Gastroesophageal sphincter (tissue), 3 donors: Measurements from ENCODE around the gene FAM168B.

Source experiments
- EP300 ChIP-seq: sonication (generic); formaldehyde crosslinking; IDR thresholded peaks from one replicate; pipeline ENCODE4 v1.6.1; 2017; ENCODE audit warnings: antibody characterized with exemption, mild to moderate bottlenecking
- POLR2A ChIP-seq, 2 donors: fragments of 450-650 bp; IDR thresholded peaks; one replicate each; pipeline ENCODE4 v1.6.1; 2017; ENCODE audit warnings: antibody characterized with exemption in 2 of 2, mild to moderate bottlenecking in 2 of 2, moderate library complexity in 1 of 2
- POLR2AphosphoS5 ChIP-seq: sonication (generic); formaldehyde crosslinking; IDR thresholded peaks from one replicate; pipeline ENCODE4 v1.6.1; 2017; ENCODE audit warnings: antibody characterized with exemption
- TF ChIP-seq, protein P1 (sequence below), 4 experiments: fragments of 200-600 bp in 2 of 4; fragments of 450-650 bp in 2 of 4; sonication (generic) in 1 of 4; IDR thresholded peaks; one replicate each; pipeline ENCODE4 v1.5.1; 2017 to 2019; ENCODE audit warnings: antibody characterized with exemption in 4 of 4, mild to moderate bottlenecking in 2 of 4, moderate library complexity in 2 of 4

DNA sequence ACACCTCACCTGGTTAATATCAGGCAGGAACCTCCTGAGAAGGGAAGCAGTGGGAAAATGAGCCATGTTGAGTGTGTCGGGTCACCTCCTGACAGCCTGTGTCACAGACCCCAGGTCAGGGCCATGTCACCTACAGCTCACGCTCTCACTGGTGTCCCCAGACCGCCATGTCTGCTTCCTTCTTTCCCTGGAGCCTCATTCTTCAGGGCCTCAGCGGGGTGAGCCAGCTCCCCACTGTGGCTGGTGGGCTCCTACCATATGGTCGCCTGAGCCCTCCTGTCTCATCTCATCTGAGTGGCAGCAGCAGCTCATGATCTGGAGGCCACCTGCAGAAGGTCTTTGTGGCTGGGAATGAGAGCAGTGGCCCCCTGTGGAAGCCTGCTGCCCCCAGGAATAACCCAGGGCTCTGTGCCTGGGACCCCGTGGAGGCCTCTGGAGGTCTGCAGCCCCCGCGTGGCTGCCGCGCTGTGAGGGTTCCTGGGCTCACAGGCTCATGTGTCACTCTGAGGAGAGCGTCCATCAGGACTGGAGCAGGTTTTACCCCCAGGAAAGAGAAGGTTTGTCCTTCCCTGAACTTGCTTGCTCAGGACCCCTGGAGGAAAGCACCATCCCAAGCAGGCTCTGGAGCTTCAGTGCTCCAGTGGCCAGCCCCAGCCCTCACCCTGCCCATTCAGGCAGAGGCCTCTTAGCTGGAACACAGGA, 56.4 kb downstream of the FAM168B start:
- TF ChIP-seq, protein P1, sequence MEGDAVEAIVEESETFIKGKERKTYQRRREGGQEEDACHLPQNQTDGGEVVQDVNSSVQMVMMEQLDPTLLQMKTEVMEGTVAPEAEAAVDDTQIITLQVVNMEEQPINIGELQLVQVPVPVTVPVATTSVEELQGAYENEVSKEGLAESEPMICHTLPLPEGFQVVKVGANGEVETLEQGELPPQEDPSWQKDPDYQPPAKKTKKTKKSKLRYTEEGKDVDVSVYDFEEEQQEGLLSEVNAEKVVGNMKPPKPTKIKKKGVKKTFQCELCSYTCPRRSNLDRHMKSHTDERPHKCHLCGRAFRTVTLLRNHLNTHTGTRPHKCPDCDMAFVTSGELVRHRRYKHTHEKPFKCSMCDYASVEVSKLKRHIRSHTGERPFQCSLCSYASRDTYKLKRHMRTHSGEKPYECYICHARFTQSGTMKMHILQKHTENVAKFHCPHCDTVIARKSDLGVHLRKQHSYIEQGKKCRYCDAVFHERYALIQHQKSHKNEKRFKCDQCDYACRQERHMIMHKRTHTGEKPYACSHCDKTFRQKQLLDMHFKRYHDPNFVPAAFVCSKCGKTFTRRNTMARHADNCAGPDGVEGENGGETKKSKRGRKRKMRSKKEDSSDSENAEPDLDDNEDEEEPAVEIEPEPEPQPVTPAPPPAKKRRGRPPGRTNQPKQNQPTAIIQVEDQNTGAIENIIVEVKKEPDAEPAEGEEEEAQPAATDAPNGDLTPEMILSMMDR (IDR thresholded peaks at IDR 0.05): no peak
- no peak for TF ChIP-seq POLR2AphosphoS5
- TF ChIP-seq POLR2A (IDR thresholded peaks at IDR 0.05): no peak
- TF ChIP-seq EP300: no peak
